CD8-positive, alpha-beta memory T cell (primary cell): ENCODE data around the gene LMF1. TPM values are rescaled to one million over a fixed set of nuclear protein-coding genes. Genes with fewer than 3 reads are reported as not detected.

ENCODE experiments used
- CTCF ChIA-PET: fragments of 350-600 bp; sonication (Branson Sonifier 250); formaldehyde crosslinking; loops from one replicate; lab custom pipeline; 2021; ENCODE audit warnings: antibody characterized with exemption; lab: Charles Lee
- POLR2A ChIA-PET: fragments of 350-600 bp; sonication (Branson Sonifier 250); formaldehyde crosslinking; loops from one replicate; lab custom pipeline; 2021; ENCODE audit warnings: antibody characterized with exemption; lab: Charles Lee
- DNase-seq, 5 donors: peaks; one replicate each; pipeline versions ENCODE4 v3.0.0 to v3.0.0-alpha.2; 2020 to 2022; ENCODE audit warnings: mixed read lengths in 1 of 5
- H3K27ac ChIP-seq: one replicate; pipeline ENCODE4 v1.7.0; 2013; ENCODE audit warnings: low read depth, mild to moderate bottlenecking, low read length, moderate library complexity
- H3K27me3 ChIP-seq: 2 replicates; pipeline ENCODE4 v1.7.0; 2013; ENCODE audit warnings: low read length, mild to moderate bottlenecking; ENCODE audit not compliant: insufficient read depth, poor library complexity, severe bottlenecking
- H3K36me3 ChIP-seq: 2 replicates; pipeline ENCODE4 v1.7.0; 2013; ENCODE audit warnings: mild to moderate bottlenecking, low read length, moderate library complexity; ENCODE audit not compliant: insufficient read depth
- H3K4me1 ChIP-seq: 2 replicates; pipeline ENCODE4 v1.7.0; 2013; ENCODE audit warnings: mild to moderate bottlenecking, low read length, moderate library complexity; ENCODE audit not compliant: insufficient read depth
- H3K4me3 ChIP-seq: 2 replicates; pipeline ENCODE4 v1.7.0; 2013; ENCODE audit warnings: mild to moderate bottlenecking, low read length
- H3K9me3 ChIP-seq: 2 replicates; pipeline ENCODE4 v1.7.0; 2013; ENCODE audit warnings: mild to moderate bottlenecking, low read length
- H3K27ac Mint-ChIP-seq, 8 donors: one replicate each; pipeline ENCODE4 v1.8.0; 2020 to 2021; ENCODE audit warnings: mixed read lengths in 8 of 8, mild to moderate bottlenecking in 6 of 8, inconsistent platforms in 3 of 8, moderate library complexity in 3 of 8
- H3K27me3 Mint-ChIP-seq, 2 donors: one replicate each; pipeline ENCODE4 v1.8.0; 2020 to 2021; ENCODE audit warnings: mixed read lengths in 2 of 2, mild to moderate bottlenecking in 1 of 2, moderate library complexity in 1 of 2
- H3K36me3 Mint-ChIP-seq, 3 donors: one replicate each; pipeline ENCODE4 v1.8.0; 2020 to 2021; ENCODE audit warnings: mixed read lengths in 3 of 3, inconsistent platforms in 1 of 3, mild to moderate bottlenecking in 1 of 3
- H3K4me1 Mint-ChIP-seq, 3 donors: one replicate each; pipeline ENCODE4 v1.8.0; 2020 to 2021; ENCODE audit warnings: mixed read lengths in 3 of 3, inconsistent platforms in 1 of 3, mild to moderate bottlenecking in 1 of 3
- H3K4me3 Mint-ChIP-seq, 7 donors: one replicate each; pipeline ENCODE4 v1.8.0; 2020 to 2021; ENCODE audit warnings: mixed read lengths in 7 of 7, mild to moderate bottlenecking in 6 of 7, moderate library complexity in 4 of 7, inconsistent platforms in 2 of 7
- H3K9me3 Mint-ChIP-seq, 5 donors: one replicate each; pipeline ENCODE4 v1.8.0; 2020 to 2022; ENCODE audit warnings: mixed read lengths in 5 of 5, mild to moderate bottlenecking in 3 of 5, moderate library complexity in 2 of 5, inconsistent platforms in 1 of 5
- polyA plus RNA-seq: library from polyadenylated mRNA; unstranded; fragments of 300-500 nt; fragmentation: Illumina TruSeq; gene quantifications from one replicate; pipeline ENCODE4 v1.2.3, GENCODE V29; 2021
- total RNA-seq, 2 experiments: library from RNA; stranded (reverse); gene quantifications; one replicate each; pipeline ENCODE4 v1.2.3, GENCODE V29; 2021

The LMF1 gene
- total and polyA plus RNA-seq, 3 experiments from 2014 or later, result 11.7 to 15.8 (median 14.0) TPM

DNA sequence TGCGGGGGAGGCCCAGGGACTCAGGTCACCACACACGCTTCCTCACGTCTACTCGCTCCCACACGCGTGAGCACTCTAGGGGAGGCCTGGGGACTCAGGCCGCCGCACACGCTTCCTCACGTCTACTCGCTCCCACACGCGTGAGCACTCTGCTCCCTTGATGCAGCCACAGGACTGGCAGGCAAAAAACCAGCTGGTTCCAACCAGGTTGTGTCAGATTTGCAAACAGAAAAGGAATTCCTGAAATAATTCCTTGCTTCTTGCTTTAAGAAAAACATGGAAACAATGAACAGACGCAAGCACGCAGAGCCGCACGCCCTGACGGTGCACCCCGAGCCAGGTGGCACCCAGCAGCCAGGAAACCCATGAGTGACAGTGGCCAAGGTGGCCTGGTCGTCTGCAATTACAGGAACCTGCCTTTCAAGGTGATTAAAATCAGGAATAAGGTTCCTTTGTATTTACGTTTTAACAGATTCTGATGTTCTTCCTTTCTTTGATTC lies 37.9 kb downstream of the LMF1 start:
- peak overlapping the region in 1 of 7 donors; percentile 51 for H3K4me3 Mint-ChIP-seq

DNA sequence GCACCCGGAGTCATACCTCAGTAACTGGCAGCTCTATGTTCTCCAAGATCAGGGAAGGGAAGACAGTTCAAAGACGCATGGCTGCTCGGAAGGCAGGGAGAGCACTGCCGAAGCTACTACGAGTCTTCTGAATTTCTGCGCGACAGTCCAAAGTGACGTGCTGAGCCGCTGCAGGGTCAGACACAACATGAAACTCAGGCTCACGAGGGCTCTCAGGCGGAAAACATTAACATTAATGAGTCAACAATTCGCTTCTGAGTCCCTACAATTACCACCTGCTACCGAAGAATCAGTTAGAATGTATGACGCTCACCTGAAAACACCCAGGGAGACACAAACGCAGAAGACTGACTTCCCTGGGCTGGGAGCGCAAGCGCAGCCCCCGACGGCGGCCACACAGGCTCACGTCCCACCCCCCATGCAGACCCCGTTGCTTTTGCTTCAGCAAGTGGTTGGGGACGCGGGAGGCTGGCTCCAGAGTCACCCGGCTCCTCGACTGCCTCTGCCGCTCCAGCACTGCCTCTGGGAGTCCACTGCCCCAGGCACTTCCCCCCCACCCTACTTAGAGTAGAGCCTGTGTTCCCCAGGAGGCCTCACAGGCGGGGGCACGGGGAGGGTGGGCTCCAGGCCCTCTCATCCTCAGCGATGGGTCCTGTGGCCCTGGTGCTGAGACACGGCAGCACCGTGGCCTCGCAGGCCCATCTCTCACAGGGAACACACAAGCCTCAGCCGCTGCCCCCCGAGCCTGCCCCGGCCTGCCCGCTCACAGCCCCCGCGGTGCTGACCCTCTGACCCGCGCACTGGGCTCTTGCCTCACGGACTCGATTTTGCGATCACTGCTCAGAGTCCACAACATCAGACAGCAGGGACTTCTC lies 38.9 kb downstream of the LMF1 start:
- no peak for DNase-seq
- no peaks in the 10 kb centered on the region for H3K27me3 ChIP-seq
- H3K27ac Mint-ChIP-seq, result no peak overlapping the region
- no peak overlapping the region for H3K4me3 Mint-ChIP-seq
- no peaks in the 10 kb centered on the region for H3K27me3 Mint-ChIP-seq
- no peak overlapping the region for H3K4me3 ChIP-seq
- no peaks in the 10 kb centered on the region for H3K9me3 ChIP-seq
- POLR2A ChIA-PET, result no interaction called here
- no peaks in the 10 kb centered on the region for H3K4me1 ChIP-seq
- H3K36me3 Mint-ChIP-seq, result peaks cover 0 to 55% (median 5%) of the 10 kb centered on the region in 3 donors
- no peak overlapping the region for H3K27ac ChIP-seq
- peaks cover 0 to 6% (median 0%) of the 10 kb centered on the region in 3 donors for H3K4me1 Mint-ChIP-seq
- H3K36me3 ChIP-seq, result no peaks in the 10 kb centered on the region
- CTCF ChIA-PET, result interaction anchor here (1.2 kb wide), 1 partner anchor 124 kb away, joined by 3 read pairs; no protein-coding TSS in a partner anchor
- no peaks in the 10 kb centered on the region for H3K9me3 Mint-ChIP-seq

More for the DNA sequence above, 37.9 kb downstream of the LMF1 start:
- H3K4me3 ChIP-seq, result no peak overlapping the region
- Mint-ChIP-seq H3K36me3 (peaks cover 0 to 53% (median 5%) of the 10 kb centered on the region in 3 donors), H3K9me3 (no peaks in the 10 kb centered on the region), H3K4me1 (peaks cover 0 to 6% (median 2%) of the 10 kb centered on the region in 3 donors), H3K27ac (no peak overlapping the region), H3K27me3 (no peaks in the 10 kb centered on the region)
- POLR2A ChIA-PET, result no interaction called here
- no peaks in the 10 kb centered on the region for H3K36me3 ChIP-seq
- no peaks in the 10 kb centered on the region for H3K9me3 ChIP-seq
- CTCF ChIA-PET, result no interaction called here
- no peaks in the 10 kb centered on the region for H3K27me3 ChIP-seq
- no peak for DNase-seq
- H3K27ac ChIP-seq, result no peak overlapping the region
- no peaks in the 10 kb centered on the region for H3K4me1 ChIP-seq

DNA sequence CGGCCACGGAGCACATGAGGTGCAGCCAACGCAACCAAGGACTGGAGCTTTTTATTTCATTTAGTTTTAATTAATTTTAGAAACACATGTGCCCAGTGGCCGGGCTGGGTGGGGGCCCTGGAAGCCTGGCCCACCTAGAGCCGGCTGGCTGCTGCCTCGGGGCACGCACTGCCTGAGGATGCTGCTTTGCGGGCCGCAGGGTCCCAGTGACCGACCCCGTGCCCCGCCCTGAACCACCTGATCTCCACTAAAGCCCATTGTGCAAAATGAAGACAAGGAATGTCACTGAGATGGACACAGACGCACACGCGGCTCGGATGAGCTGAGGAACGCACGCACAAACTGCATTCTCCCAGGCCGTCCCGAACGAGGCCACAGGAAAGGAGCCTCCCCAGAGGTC lies 39.6 kb downstream of the LMF1 start:
- H3K4me1 Mint-ChIP-seq, result peaks cover 0 to 6% (median 3%) of the 10 kb centered on the region in 3 donors
- no peaks in the 10 kb centered on the region for H3K27me3 Mint-ChIP-seq
- no peak overlapping the region for H3K4me3 Mint-ChIP-seq
- Histone ChIP-seq H3K4me1 (no peaks in the 10 kb centered on the region), H3K9me3 (no peaks in the 10 kb centered on the region), H3K27ac (no peak overlapping the region), H3K4me3 (no peak overlapping the region), H3K27me3 (no peaks in the 10 kb centered on the region), H3K36me3 (no peaks in the 10 kb centered on the region)
- no peak overlapping the region for H3K27ac Mint-ChIP-seq
- peak in 1 of 5 donors; percentile 13 for DNase-seq
- POLR2A ChIA-PET, result no interaction called here
- CTCF ChIA-PET, result interaction anchor here (1.2 kb wide), 1 partner anchor 125 kb away, joined by 3 read pairs; no protein-coding TSS in a partner anchor
- peaks cover 2 to 57% (median 6%) of the 10 kb centered on the region in 3 donors for H3K36me3 Mint-ChIP-seq
- H3K9me3 Mint-ChIP-seq, result no peaks in the 10 kb centered on the region

DNA sequence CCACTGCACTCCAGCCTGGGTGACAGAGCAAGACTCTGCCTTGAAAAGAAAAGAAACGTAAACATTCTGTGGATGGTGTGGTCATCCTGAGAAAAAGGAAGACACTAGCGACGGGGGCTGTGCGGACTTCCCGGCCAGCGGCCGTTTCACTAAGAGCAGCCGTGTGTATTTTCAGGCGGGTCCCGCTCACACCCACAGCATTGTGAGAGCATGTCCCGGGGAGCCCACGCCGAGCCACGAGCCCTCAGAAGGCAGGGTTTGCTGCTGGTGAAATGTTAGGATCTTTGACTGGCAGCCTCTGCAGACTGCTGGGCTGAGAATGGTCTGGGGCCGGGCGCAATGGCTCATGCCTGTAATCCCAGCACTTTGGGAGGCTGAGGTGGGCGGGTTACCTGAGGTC lies 40.3 kb downstream of the LMF1 start:
- Mint-ChIP-seq H3K4me1 (peaks cover 0 to 4% (median under 1%) of the 10 kb centered on the region in 3 donors), H3K27ac (peak overlapping the region in 1 of 8 donors; percentile 58), H3K36me3 (peaks cover 4 to 57% (median 8%) of the 10 kb centered on the region in 3 donors), H3K9me3 (no peaks in the 10 kb centered on the region), H3K4me3 (no peak overlapping the region), H3K27me3 (no peaks in the 10 kb centered on the region)
- POLR2A ChIA-PET, result no interaction called here
- DNase-seq, result peak in 1 of 5 donors; percentile 1
- Histone ChIP-seq H3K27me3 (no peaks in the 10 kb centered on the region), H3K36me3 (no peaks in the 10 kb centered on the region), H3K27ac (no peak overlapping the region), H3K4me3 (no peak overlapping the region), H3K4me1 (no peaks in the 10 kb centered on the region), H3K9me3 (no peaks in the 10 kb centered on the region)
- CTCF ChIA-PET, result interaction anchor here (1.2 kb wide), 1 partner anchor 125 kb away, joined by 3 read pairs; no protein-coding TSS in a partner anchor

DNA sequence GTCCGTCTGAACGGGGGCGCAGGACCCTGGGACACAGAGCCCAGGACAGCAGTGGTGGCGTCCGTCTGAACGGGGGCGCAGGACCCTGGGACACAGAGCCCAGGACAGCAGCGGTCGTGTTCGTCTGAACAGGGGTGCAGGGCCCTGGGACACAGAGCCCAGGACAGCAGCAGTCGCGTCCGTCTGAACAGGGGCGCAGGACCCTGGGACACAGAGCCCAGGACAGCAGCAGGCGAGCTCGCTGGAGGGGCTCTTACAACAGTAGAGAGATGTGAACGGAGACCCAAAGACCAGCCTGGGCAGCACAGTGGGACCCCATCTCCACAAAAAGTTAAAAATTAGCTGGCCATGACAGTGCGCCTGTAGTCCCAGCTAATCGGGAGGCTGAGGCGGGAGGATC lies 40.7 kb downstream of the LMF1 start:
- Histone ChIP-seq H3K27ac (no peak overlapping the region), H3K36me3 (no peaks in the 10 kb centered on the region), H3K4me3 (no peak overlapping the region), H3K27me3 (no peaks in the 10 kb centered on the region), H3K4me1 (no peaks in the 10 kb centered on the region), H3K9me3 (no peaks in the 10 kb centered on the region)
- Mint-ChIP-seq H3K9me3 (no peaks in the 10 kb centered on the region), H3K4me3 (no peak overlapping the region), H3K27me3 (no peaks in the 10 kb centered on the region), H3K4me1 (peaks cover 0 to 4% (median 0%) of the 10 kb centered on the region in 3 donors), H3K36me3 (peaks cover 4 to 55% (median 8%) of the 10 kb centered on the region in 3 donors), H3K27ac (peak overlapping the region in 1 of 8 donors; percentile 58)
- CTCF ChIA-PET, result no interaction called here
- POLR2A ChIA-PET, result no interaction called here
- no peak for DNase-seq

DNA sequence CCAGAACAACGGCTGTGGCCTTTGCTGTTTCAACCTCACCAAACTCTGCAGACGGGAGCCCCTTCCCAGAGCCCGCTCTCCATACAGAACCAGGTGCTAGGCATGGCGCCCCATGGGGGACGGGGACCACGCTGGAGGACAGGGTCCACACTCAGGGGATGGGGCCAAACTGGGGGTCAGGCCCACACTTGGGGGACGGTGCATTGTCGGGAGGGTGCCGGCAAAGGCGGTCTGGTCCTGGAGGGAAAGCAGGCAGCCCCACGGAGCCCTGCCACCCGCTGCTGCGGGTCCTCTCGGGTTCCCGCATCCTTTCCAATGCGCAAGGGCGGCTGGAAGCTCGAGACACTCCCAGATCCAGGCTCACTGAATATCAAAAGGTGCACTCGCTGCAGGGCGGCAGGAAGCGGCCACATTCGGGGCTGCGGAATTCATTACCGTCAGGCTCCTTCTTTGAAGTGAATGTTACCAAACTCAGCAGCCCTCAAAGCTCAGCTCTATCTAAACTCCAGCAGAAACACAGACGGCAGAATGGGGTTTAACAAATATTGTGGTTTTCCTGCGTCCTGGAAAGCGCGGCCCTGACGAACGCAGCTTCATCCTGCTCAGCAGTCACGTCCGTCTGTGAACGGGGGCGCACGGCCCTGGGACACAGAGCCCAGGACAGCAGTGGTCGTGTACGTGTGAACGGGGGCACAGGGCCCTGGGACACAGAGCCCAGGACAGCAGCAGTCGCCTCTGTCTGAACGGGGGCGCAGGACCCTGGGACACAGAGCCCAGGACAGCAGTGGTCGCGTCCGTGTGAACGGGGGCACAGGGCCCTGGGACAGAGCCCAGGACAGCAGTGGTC lies 41.3 kb downstream of the LMF1 start:
- Histone ChIP-seq H3K27ac (no peak overlapping the region), H3K9me3 (no peaks in the 10 kb centered on the region), H3K27me3 (no peaks in the 10 kb centered on the region), H3K4me3 (no peak overlapping the region), H3K4me1 (no peaks in the 10 kb centered on the region), H3K36me3 (no peaks in the 10 kb centered on the region)
- peaks cover 4 to 56% (median 8%) of the 10 kb centered on the region in 3 donors for H3K36me3 Mint-ChIP-seq
- peak overlapping the region in 1 of 8 donors; percentile 63 for H3K27ac Mint-ChIP-seq
- no peaks in the 10 kb centered on the region for H3K9me3 Mint-ChIP-seq
- peaks cover 0 to 4% (median 3%) of the 10 kb centered on the region in 3 donors for H3K4me1 Mint-ChIP-seq
- POLR2A ChIA-PET, result no interaction called here
- H3K27me3 Mint-ChIP-seq, result no peaks in the 10 kb centered on the region
- no peak for DNase-seq
- H3K4me3 Mint-ChIP-seq, result no peak overlapping the region
- CTCF ChIA-PET, result no interaction called here

DNA sequence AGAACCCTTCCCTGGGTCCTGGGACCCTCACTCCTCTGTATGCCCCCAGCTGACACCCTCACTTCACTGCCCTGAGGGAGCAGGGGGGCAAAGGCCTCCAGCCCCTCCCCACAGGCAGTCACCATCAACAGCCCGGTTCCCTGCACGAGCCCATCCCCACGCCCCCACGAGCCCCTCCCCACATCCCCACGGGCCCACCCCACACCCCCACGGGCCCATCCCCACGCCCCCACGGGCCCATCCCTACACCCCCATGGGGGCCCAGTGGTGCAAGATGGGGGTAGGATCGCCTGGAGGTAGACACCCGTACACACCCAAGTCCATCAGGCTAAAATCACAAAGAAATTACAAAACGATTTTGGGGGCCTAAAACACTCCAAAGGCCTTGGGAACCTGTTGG lies 42.3 kb downstream of the LMF1 start:
- H3K9me3 ChIP-seq, result no peaks in the 10 kb centered on the region
- DNase-seq, result no peak
- no peaks in the 10 kb centered on the region for H3K4me1 ChIP-seq
- H3K36me3 ChIP-seq, result no peaks in the 10 kb centered on the region
- no peaks in the 10 kb centered on the region for H3K27me3 Mint-ChIP-seq
- POLR2A ChIA-PET, result no interaction called here
- no peak overlapping the region for H3K4me3 Mint-ChIP-seq
- no peak overlapping the region for H3K4me3 ChIP-seq
- H3K27ac ChIP-seq, result no peak overlapping the region
- H3K9me3 Mint-ChIP-seq, result no peaks in the 10 kb centered on the region
- CTCF ChIA-PET, result no interaction called here
- H3K27ac Mint-ChIP-seq, result no peak overlapping the region
- peaks cover 0 to 4% (median 3%) of the 10 kb centered on the region in 3 donors for H3K4me1 Mint-ChIP-seq
- H3K36me3 Mint-ChIP-seq, result peaks cover 4 to 49% (median 6%) of the 10 kb centered on the region in 3 donors
- H3K27me3 ChIP-seq, result no peaks in the 10 kb centered on the region
